Natural killer cell (primary cell): Measurements from ENCODE around the gene PITPNC1. TPM values are rescaled to one million over a fixed set of nuclear protein-coding genes. Genes with fewer than 3 reads are reported as not detected.

Source experiments
- ATAC-seq, 3 donors: fragments of 150-1000 bp in 2 of 3; fragments of 200-7000 bp in 1 of 3; cut with Tn5 transposase; 1 replicate in 1 of 3; 2 replicates in 2 of 3; pipeline ENCODE4 v1.10.0; 2021; ENCODE audit warnings: mild to moderate bottlenecking in 2 of 3, moderate library complexity in 2 of 3
- DNase-seq, 2 donors: peaks; one replicate each; pipeline versions ENCODE4 v3.0.0 to v3.0.0-alpha.2; 2013 to 2021; ENCODE audit warnings: mixed read lengths in 1 of 2
- H3K27ac ChIP-seq: one replicate; pipeline ENCODE4 v1.5.1; 2013; ENCODE audit warnings: mild to moderate bottlenecking, low read length
- H3K27me3 ChIP-seq: one replicate; pipeline ENCODE4 v1.6.1; 2013; ENCODE audit warnings: low read length; ENCODE audit not compliant: control insufficient read depth, insufficient read depth
- H3K36me3 ChIP-seq: one replicate; pipeline ENCODE4 v1.6.1; 2013; ENCODE audit warnings: low read length; ENCODE audit not compliant: control insufficient read depth, insufficient read depth
- H3K4me1 ChIP-seq: one replicate; pipeline ENCODE4 v1.6.1; 2013; ENCODE audit warnings: low read length; ENCODE audit not compliant: control insufficient read depth, insufficient read depth
- H3K4me3 ChIP-seq: one replicate; pipeline ENCODE4 v1.5.1; 2013; ENCODE audit warnings: low read length
- H3K9me3 ChIP-seq: one replicate; pipeline ENCODE4 v1.6.1; 2013; ENCODE audit warnings: low read length; ENCODE audit not compliant: control insufficient read depth, insufficient read depth
- H3K27ac Mint-ChIP-seq, 2 donors: one replicate each; pipeline ENCODE4 v1.8.0; 2022; ENCODE audit warnings: mild to moderate bottlenecking in 2 of 2, mixed read lengths in 2 of 2, moderate library complexity in 1 of 2
- H3K27me3 Mint-ChIP-seq, 2 donors: one replicate each; pipeline ENCODE4 v1.8.0; 2022; ENCODE audit warnings: low read depth in 2 of 2, mixed read lengths in 2 of 2
- H3K36me3 Mint-ChIP-seq: one replicate; pipeline ENCODE4 v1.8.0; 2022; ENCODE audit warnings: mixed read lengths
- H3K4me1 Mint-ChIP-seq, 2 donors: one replicate each; pipeline ENCODE4 v1.8.0; 2022; ENCODE audit warnings: mixed read lengths in 2 of 2
- H3K4me3 Mint-ChIP-seq: one replicate; pipeline ENCODE4 v1.8.0; 2022; ENCODE audit warnings: mild to moderate bottlenecking, moderate library complexity, mixed read lengths
- H3K9me3 Mint-ChIP-seq, 2 donors: one replicate each; pipeline ENCODE4 v1.8.0; 2022; ENCODE audit warnings: mixed read lengths in 2 of 2
- WGBS: methylation state at CpG from one replicate; pipeline ENCODE4 v1.1.7; 2013; ENCODE audit warnings: missing lambda C conversion rate; ENCODE audit not compliant: insufficient coverage; 5-methylcytosine and 5-hydroxymethylcytosine counted together
- intact Hi-C: fragments of 100-400 bp; cut with micrococcal nuclease; formaldehyde crosslinking; loops from one replicate; pipeline ENCODE4 v1.14.2; 2022
- total RNA-seq, 4 donors: library from RNA; stranded (reverse); fragments of 120-200 nt in 1 of 4; gene quantifications; one replicate each; pipeline versions ENCODE4 v1.2.3 to v1.2.4, GENCODE V29; 2013 to 2022
- TF ChIP-seq, protein P1 (sequence below): fragments of 200-600 bp; IDR thresholded peaks from one replicate; pipeline ENCODE4 v1.8.0; 2022; ENCODE audit warnings: antibody characterized with exemption

Gene PITPNC1
- total RNA-seq, 3 donors from 2014 or later (not counting 1 experiment from before 2014, with no cell fraction given) = 150 to 185 (median 169) TPM

GRCh38 chr17:67374329-67375053, 2.6 kb upstream of the PITPNC1 start:
- H3K9me3 ChIP-seq = no peaks in the 10 kb centered on the region
- Mint-ChIP-seq H3K36me3 (no peaks in the 10 kb centered on the region), H3K9me3 (no peaks in the 10 kb centered on the region), H3K27ac (peak overlapping the region; percentile 5 to 76), H3K4me3 (peak overlapping the region; percentile 77), H3K4me1 (peaks cover 20 to 22% of the 10 kb centered on the region in 2 donors), H3K27me3 (no peaks in the 10 kb centered on the region)
- intact Hi-C loops = loop anchor here (1.0 to 5.0 kb wide), 6 partner anchors 48 to 315 kb away; no protein-coding TSS in a partner anchor
- WGBS = 15% methylated on average over 12 of the region's 12 CpGs
- ATAC-seq = peak; percentile 42 to 61 (median 47)
- no peaks in the 10 kb centered on the region for H3K36me3 ChIP-seq
- no peak overlapping the region for H3K4me3 ChIP-seq
- H3K4me1 ChIP-seq = peaks cover 23% of the 10 kb centered on the region
- TF ChIP-seq, protein P1, sequence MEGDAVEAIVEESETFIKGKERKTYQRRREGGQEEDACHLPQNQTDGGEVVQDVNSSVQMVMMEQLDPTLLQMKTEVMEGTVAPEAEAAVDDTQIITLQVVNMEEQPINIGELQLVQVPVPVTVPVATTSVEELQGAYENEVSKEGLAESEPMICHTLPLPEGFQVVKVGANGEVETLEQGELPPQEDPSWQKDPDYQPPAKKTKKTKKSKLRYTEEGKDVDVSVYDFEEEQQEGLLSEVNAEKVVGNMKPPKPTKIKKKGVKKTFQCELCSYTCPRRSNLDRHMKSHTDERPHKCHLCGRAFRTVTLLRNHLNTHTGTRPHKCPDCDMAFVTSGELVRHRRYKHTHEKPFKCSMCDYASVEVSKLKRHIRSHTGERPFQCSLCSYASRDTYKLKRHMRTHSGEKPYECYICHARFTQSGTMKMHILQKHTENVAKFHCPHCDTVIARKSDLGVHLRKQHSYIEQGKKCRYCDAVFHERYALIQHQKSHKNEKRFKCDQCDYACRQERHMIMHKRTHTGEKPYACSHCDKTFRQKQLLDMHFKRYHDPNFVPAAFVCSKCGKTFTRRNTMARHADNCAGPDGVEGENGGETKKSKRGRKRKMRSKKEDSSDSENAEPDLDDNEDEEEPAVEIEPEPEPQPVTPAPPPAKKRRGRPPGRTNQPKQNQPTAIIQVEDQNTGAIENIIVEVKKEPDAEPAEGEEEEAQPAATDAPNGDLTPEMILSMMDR = peak; percentile 86
- peak; percentile 83 to 92 for DNase-seq
- no peak overlapping the region for H3K27ac ChIP-seq
- H3K27me3 ChIP-seq = no peaks in the 10 kb centered on the region

DNA sequence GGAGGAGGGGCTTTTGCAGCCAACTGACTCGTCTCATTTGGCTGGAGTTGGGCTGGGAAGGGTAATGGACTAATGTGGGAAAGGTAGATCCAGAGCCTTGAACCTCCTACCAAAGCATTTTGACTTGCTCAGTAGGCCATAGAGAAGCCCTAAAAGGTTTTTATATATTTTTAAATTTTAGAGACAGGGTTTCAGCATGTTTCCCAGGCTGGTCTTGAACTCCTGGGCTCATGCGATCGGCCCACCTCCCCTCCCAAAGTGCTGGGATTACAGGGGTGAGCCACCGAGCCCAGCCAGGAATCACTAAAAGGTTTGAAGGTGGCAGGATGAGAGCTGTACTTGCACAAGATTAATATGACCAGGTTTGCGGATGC, 2.0 kb upstream of the PITPNC1 start:
- H3K4me1 ChIP-seq = peaks cover 24% of the 10 kb centered on the region
- TF ChIP-seq, protein P1 = no peak
- no peak for DNase-seq
- no peak for ATAC-seq
- intact Hi-C loops = loop anchor here (5.0 kb wide), 2 partner anchors 47 to 77 kb away; no protein-coding TSS in a partner anchor
- peak overlapping the region; percentile 5 to 76 for H3K27ac Mint-ChIP-seq
- H3K9me3 Mint-ChIP-seq = no peaks in the 10 kb centered on the region
- WGBS = 85% methylated on average over 5 of the region's 5 CpGs
- no peak overlapping the region for H3K4me3 Mint-ChIP-seq
- no peaks in the 10 kb centered on the region for H3K27me3 Mint-ChIP-seq
- peaks cover 26 to 28% of the 10 kb centered on the region in 2 donors for H3K4me1 Mint-ChIP-seq
- no peaks in the 10 kb centered on the region for H3K9me3 ChIP-seq
- H3K36me3 Mint-ChIP-seq = no peaks in the 10 kb centered on the region
- H3K27ac ChIP-seq = no peak overlapping the region
- no peak overlapping the region for H3K4me3 ChIP-seq
- no peaks in the 10 kb centered on the region for H3K27me3 ChIP-seq
- H3K36me3 ChIP-seq = no peaks in the 10 kb centered on the region

GRCh38 chr17:67375716-67376115, 1.4 kb upstream of the PITPNC1 start:
- Histone ChIP-seq H3K4me3 (no peak overlapping the region), H3K27me3 (no peaks in the 10 kb centered on the region), H3K36me3 (no peaks in the 10 kb centered on the region), H3K4me1 (peaks cover 26% of the 10 kb centered on the region), H3K27ac (no peak overlapping the region), H3K9me3 (no peaks in the 10 kb centered on the region)
- Mint-ChIP-seq H3K4me1 (peaks cover 28 to 29% of the 10 kb centered on the region in 2 donors), H3K4me3 (no peak overlapping the region), H3K27me3 (no peaks in the 10 kb centered on the region), H3K9me3 (no peaks in the 10 kb centered on the region), H3K27ac (peak overlapping the region in 1 of 2 donors; percentile 36), H3K36me3 (no peaks in the 10 kb centered on the region)
- DNase-seq = no peak
- TF ChIP-seq, protein P1 = no peak
- intact Hi-C loops = loop anchor here (2.0 to 5.0 kb wide), 3 partner anchors 15 to 77 kb away; no protein-coding TSS in a partner anchor
- WGBS = 85% methylated on average over 6 of the region's 6 CpGs
- no peak for ATAC-seq
